Inflammatory macrophage treated with lipopolysaccharide for 4 hours (primary cell): ENCODE data around the gene DOCK8.
"Not testable (repeated sequence)": the region's sequence is repeated elsewhere in the genome, so short reads cannot be mapped to it uniquely, and the experiment has no call there.

Experiments used
- DNase-seq: peaks from one replicate; pipeline ENCODE4 v3.0.0-alpha.2; 2020

Gene DOCK8

GRCh38 chr9:372128-372527 lies 157.5 kb downstream of the DOCK8 start:
- no peak for DNase-seq

DNA sequence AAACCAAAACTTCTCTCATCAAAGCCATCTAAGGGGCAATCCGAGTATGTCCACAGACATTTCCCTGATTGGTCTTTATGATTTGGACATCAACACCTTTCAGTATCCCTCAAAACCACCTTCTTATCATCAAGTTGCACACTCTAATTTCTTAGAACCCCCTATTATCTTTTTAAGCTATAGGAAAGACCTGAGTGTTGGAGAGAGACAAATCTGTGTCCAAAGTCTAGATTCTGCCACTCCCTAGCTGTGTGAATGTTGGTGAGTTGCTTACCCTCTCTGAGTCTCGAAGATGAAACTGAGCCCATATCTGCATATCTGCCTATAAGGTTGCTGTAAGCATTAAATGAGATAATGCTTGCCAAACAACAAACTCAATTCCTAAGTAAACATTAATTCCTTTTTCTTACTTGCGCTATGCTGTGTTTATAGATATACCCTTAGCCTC lies 159.1 kb downstream of the DOCK8 start:
- DNase-seq = no peak

GRCh38 chr9:374736-375135 lies 160.1 kb downstream of the DOCK8 start:
- DNase-seq = no peak

GRCh38 chr9:376115-376514 lies 161.4 kb downstream of the DOCK8 start:
- DNase-seq = no peak

- no peak for DNase-seq
Measured at GRCh38 chr9:378263-378662, 163.6 kb downstream of the DOCK8 start.

- DNase-seq = no peak
Measured at GRCh38 chr9:382383-382782, 167.7 kb downstream of the DOCK8 start.

GRCh38 chr9:385818-386398 lies 171.2 kb downstream of the DOCK8 start:
- no peak for DNase-seq

GRCh38 chr9:389159-389558 lies 174.5 kb downstream of the DOCK8 start:
- no peak for DNase-seq

- DNase-seq = no peak
Measured at GRCh38 chr9:389758-390157, 175.1 kb downstream of the DOCK8 start.

DNA sequence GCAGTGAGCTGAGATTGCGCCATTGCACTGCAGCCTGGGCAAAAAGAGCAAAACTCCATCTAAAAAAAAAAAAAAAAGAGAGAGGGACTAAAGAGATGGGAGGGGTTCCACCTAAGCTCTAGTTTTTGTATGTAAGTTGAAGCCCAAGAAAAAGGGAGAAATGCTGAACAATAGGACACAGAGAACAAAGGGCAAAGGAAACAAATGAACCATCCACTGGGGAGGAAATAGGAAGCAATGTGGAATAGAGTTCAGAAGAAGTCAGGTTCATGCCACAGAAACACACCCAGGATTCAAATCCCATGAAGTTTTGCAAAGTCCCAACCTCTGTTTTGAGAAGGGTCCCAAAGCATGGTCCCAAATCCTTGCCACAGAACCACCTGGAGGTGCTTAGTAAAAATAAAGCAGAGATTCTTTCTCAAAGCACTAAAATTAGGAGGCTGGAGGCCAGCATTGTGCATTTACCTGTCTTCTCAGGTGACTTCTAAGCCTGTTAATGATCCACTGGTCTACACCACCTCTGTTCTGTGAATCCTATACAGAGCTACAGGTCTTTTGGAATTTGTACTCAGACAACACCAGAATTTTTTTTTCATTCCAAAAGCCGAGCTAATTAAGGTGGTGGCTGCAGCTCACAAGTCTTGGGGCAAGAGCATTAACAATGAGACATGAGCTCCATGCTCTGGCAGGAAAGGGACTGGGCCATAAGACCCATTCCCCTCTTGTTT lies 177.6 kb downstream of the DOCK8 start:
- DNase-seq = no peak

DNA sequence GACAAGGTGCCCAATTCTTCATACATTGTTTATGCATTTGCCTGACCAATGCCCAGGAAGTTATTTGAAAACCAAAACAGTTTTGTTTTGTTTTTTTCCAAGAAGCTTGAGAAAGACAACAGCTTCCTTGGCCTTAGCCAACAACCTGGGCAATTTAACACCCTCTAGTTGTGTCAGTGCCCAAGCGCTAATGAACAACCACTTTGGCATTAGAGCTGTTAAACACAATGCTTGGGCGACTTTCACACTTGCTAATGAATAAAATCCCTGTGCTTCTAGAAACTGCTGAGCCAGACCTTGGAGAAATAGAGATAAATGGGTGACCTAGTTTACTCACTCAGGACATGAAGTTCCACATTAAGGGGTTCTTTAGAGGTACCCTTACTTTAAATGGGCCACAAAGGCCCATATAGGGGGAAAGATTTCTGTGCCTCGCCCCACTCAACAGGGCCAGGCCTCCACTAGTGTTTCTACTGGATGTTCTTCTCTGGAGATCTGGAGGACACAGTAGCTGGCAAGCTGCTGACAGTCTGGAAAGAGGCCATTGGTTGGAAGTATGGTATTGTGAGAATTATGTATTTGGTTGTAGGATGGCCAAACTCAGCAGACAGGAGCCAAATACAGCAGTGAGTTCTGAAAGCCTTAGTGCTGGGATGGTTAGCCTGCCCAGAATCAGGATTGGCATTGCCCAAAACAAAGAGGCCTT lies 179.8 kb downstream of the DOCK8 start:
- no peak for DNase-seq

DNA sequence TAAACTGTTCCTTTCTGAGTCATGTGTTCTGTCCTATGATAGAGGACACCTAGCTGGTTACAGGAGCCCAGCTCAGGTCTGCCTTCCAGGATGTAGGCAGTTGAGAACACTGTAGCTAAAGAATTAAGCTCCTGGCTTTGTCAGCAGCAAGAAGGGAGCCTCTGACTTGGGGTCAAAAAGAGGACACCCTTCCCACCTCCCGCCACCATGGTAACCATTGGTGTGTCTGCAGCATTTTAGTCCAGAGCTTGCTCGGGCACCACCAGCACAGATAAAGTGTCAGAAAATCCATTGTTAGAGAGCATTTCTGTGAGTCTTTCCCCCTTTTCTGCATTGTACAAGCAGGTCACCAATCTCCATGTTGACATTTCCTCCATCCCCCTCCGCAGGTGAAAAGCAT lies 181.7 kb downstream of the DOCK8 start:
- DNase-seq = no peak

DNA sequence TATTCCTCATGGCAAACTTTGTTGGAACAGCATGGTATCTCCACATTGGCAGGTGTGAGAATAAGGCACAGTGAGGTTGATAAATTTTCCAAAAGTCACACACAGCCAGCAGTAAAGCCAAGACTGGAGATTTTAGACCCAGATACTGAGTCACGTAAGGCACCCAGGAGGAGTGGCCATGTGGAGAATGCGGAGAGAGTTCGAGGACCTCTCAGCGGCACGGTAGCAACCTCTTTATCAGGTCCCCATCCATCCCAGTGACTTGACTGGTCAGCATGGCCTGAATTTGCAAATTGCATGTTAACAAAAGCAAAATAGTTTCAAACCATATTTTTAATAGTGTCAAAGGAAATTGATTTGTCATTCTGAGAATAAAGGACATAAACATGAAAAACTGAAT lies 183.4 kb downstream of the DOCK8 start:
- no peak for DNase-seq

GRCh38 chr9:401223-401622 lies 186.6 kb downstream of the DOCK8 start:
- no peak for DNase-seq

GRCh38 chr9:404234-404633 lies 189.6 kb downstream of the DOCK8 start:
- no peak for DNase-seq

DNA sequence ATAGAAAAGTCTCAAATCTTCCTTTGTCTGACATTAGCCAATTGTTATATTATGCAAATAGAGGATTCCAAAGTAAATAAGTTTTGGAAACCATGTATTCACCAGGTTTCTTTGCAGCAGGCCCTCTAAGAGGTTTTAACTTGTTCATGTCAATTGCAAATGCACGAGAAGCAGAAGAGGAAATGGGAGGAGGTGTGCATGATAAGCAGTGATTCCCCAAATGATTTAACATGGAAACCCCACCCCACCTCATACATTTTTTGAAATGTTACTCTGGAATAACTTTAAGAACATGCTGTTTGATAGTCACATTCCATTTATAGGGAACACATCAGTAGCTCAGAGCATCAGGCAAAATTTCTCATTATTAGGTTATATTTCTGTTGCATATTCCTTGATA lies 190.7 kb downstream of the DOCK8 start:
- no peak for DNase-seq

- DNase-seq = no peak
Measured at GRCh38 chr9:406886-407654, 192.4 kb downstream of the DOCK8 start.

DNA sequence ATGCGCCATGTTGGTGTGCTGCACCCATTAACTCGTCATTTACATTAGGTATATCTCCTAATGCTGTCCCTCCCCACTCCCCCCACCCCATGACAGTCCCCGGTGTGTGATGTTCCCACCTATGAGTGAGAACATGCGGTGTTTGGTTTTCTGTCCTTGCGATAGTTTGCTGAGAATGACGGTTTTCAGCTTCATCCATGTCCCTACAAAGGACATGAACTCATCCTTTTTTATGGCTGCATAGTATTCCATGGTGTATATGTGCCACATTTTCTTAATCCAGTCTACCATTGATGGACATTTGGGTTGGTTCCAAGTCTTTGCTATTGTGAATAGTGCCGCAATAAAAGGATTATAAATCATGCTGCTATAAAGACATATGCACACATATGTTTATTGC lies 195.0 kb downstream of the DOCK8 start:
- not testable (repeated sequence) for DNase-seq

DNA sequence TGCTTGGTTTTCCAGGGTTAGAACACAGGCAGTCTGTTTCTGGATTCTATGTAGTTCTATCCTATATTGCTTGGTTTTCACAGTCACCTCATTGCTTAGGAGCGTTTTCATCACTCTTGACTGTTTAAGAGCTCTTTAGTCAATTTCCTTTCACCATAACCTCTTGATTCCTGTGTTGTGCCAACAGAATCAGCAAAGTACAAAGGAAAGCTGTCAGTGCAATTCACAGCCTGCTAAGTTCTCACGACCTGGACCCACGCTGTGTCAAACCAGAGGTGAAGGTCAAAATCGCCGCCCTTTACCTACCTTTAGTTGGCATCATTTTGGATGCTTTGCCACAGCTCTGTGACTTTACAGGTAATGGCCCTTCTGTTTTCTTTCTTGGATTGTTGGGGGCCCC lies 199.9 kb downstream of the DOCK8 start:
- no peak for DNase-seq

DNA sequence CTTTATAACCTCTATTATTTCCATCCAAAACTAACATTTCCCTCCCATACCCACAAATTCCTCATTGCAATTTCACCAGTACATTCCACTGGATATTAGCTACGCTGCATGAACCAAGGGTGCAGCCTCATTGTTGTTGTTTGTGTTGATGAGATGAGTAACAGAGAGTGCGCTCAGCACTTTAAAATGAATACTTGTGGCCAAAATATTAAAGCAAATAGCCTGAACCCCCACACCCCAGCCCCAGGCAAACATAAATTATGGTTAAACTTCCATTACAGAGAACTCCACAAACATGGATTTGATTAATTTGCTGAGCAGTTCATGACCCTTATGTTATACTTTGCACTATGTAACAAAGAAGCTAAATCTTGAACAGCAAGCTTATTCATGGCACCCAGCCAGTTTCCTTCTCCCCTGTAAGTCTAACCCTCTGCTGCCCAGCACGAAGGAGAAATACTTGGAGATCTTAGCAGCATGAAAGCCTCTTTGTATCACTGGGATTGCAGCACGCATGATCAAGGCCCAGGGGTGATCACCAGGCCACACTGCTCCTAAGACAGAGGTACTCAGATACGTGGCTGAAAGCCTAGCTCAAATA lies 205.0 kb downstream of the DOCK8 start:
- no peak for DNase-seq

DNA sequence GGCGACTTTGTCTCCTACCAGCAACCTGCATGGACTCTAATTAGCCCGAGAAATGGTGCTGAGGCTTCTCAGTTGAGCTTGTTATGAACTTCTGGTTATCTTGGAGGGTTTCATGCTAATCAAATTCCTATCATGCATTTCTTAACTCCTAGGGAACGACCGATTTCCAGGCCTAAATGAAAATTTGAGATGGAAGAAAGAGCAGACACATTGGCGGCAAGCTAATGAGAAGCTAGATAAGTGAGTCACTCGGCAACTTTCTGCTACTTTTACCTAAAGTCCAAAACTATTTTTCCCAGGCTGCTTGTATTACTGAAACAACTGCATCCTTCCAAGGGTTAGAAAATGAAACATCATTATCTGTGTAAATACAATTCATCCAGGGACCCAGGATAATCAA lies 207.2 kb downstream of the DOCK8 start:
- DNase-seq = no peak

DNA sequence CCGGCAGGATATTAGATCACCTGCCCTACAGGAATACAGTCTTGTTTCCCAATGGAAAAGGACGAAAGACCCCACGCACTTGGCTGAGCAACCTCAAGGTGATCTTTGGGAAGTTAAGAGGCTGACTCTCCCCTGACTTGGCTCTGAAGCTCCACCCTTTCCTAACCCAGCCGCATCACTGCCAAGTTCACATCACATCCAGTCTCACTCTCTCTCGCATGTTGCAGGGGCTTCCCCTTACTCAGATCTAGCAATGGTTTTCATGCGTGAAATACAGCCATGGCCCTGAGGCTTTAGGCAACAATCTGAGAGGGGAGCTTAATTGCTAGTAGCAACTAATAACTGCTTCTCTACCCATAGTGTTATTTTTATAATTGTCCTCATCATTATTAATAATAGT lies 211.6 kb downstream of the DOCK8 start:
- DNase-seq = no peak

DNA sequence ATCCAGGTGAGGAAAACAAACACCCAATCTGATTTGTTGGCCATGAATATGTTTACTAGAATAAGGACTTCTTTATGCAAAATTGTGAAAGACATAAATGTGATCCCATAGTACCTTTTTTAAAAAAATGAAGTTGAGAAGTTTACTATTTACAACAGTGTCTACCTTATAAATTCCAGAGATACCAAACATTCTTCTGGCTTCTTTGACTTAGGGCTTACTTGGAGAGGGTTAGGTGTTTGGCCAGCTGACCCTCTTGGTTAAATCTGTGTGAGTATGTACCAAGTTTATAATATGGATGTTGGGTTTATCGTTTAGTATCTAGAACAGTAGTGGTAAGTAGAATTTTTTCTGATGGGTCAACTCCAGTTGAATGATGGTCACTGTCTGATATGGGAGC lies 212.3 kb downstream of the DOCK8 start:
- DNase-seq = no peak
